GM13976 (cell line): Measurements from ENCODE around the gene PRKAG2.

Experiments used
- DNase-seq: peaks from one replicate; pipeline ENCODE4 v3.0.0; 2012; ENCODE audit warnings: low spot score
- in situ Hi-C: fragments of 300-500 bp; cut with MboI; formaldehyde crosslinking; loops from one replicate; pipeline ENCODE4 v1.12.0; 2022; ENCODE audit warnings: low sequenced_read_pairs, mixed read lengths, inconsistent platforms; ENCODE audit not compliant: unreplicated experiment
- TF ChIP-seq, protein P1 (sequence below): IDR thresholded peaks from 2 replicates; pipeline ENCODE4 v1.5.1; 2012; ENCODE audit warnings: borderline replicate concordance, mild to moderate bottlenecking; ENCODE audit not compliant: insufficient read depth; ENCODE audit errors: extremely low read depth, missing control alignments, control extremely low read depth

The PRKAG2 gene

DNA sequence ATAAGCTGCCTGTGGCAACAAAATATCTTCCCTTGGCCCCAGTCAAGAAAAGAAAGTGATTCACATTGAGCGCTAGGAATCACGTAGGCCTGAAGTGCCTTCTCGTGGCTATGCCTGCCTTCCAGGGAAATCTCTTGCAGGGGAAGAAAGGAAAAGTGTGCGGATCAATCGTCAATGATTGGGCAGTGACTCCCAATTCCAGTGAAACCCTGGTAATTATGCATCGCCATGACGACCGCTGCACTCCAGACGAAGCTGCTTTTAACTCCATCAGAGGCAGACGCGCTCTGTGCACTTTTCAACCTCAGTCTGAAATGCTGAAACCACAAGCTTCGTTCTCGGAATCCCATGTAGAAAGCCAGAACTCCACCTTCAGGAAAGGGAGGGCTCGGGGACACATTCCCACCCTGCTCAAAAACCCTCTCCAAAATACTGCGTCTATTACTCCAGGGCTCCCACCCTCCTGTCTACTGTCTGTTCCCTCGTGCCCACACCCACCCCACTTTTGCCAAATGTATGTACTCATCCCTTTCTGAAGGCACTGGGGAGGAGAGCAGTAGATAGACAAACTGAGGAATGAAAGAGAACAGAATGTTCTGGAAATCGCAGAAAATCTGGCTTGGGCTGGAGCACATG, 24.2 kb upstream of the PRKAG2 start:
- no peak for DNase-seq
- TF ChIP-seq, protein P1, sequence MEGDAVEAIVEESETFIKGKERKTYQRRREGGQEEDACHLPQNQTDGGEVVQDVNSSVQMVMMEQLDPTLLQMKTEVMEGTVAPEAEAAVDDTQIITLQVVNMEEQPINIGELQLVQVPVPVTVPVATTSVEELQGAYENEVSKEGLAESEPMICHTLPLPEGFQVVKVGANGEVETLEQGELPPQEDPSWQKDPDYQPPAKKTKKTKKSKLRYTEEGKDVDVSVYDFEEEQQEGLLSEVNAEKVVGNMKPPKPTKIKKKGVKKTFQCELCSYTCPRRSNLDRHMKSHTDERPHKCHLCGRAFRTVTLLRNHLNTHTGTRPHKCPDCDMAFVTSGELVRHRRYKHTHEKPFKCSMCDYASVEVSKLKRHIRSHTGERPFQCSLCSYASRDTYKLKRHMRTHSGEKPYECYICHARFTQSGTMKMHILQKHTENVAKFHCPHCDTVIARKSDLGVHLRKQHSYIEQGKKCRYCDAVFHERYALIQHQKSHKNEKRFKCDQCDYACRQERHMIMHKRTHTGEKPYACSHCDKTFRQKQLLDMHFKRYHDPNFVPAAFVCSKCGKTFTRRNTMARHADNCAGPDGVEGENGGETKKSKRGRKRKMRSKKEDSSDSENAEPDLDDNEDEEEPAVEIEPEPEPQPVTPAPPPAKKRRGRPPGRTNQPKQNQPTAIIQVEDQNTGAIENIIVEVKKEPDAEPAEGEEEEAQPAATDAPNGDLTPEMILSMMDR = no peak
- in situ Hi-C loops = no loop called here

DNA sequence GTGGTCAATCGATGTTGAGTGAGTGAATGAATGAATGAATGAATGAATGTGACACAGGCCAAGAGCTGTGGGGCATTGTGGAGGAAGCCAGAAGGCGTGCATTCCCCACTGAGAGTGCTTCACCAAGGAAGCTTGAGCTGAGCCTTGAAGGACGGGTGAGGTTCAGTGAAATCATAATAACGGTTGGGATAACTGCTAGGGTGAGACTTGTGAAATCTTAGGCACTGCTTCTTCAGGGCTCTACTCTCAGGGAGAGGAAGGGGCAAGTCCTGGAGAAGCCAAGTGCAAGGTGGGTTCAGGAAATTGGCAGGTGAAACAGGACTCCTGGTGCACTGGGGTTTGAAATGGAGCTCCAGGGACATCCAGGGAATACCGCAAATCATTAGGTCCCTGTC, 23.7 kb upstream of the PRKAG2 start:
- TF ChIP-seq, protein P1 = no peak
- no peak for DNase-seq
- in situ Hi-C loops = no loop called here

DNA sequence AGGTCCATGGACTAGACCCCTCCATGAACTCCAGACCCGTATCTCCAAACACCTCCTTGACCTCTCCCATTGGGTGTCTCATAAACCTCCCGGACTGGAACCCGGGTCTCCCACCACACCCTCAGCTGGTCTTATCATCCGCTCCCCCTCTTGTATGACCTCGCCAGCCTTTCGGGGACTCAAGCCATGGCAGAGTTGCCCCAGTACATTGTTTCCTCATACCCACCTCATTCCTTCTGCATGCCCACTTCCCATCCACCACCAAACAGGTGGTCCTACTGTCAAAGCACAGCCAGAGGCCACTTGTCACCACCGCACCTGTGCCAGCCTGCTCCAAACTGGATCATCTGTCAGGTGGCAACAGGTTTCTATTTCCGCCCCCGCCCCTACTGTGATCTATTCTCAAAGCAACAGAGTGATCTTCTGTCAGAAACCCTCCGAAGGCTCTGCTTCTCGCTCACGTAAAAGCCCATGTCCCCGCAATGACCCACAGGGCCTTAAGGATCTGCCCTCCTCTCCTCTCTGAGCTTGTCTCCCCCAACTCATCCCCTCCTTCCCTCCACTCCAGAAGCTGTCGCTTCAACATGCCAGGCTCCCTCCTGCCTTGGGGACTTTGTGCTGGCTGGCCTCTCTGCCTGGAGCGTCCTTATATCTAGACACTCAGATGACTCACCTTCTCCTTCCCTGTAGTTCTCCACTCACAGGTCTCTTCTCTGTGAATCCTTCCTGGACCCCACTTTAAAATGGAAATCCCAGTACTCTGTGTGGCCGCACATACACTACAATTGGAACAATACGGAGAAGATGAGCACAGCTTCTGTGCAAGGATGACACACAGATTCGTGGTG, 22.8 kb upstream of the PRKAG2 start:
- TF ChIP-seq, protein P1 = no peak
- DNase-seq = no peak
- in situ Hi-C loops = no loop called here

DNA sequence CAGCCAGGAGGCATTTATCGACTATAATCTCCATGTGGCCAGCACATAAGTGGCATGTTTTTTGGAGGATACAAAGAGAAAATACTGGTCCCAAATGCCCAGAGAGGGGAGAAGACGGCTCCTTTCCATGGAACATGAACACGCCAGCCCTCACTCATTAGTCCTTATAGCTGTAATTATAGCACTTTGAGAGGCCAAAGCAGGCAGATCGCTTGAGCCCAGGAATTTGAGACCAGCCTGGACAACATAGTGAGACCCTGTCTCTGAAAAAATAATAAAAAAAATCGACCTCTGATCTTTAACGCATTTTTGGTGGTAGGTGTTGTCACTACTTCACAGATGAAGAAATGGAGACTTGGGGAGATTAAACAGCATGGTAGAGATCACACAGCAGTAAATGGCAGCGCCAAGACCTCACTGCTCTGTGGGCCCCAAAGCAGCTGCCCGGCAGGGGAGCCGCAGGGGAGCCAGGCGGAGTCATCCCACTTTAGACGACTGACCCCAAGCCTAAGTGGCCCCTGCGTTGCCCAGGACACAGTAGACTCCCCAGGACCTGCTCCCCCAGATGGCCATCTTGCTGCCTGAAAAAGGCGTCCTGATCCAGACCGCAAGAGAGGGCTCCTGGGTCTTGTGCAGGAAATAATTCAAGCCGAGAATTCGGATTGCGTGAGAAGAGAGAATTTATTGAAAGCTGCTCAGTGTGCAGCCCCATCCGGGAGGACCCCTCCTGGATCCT, 21.2 kb upstream of the PRKAG2 start:
- TF ChIP-seq, protein P1 = no peak
- no peak for DNase-seq
- in situ Hi-C loops = no loop called here

DNA sequence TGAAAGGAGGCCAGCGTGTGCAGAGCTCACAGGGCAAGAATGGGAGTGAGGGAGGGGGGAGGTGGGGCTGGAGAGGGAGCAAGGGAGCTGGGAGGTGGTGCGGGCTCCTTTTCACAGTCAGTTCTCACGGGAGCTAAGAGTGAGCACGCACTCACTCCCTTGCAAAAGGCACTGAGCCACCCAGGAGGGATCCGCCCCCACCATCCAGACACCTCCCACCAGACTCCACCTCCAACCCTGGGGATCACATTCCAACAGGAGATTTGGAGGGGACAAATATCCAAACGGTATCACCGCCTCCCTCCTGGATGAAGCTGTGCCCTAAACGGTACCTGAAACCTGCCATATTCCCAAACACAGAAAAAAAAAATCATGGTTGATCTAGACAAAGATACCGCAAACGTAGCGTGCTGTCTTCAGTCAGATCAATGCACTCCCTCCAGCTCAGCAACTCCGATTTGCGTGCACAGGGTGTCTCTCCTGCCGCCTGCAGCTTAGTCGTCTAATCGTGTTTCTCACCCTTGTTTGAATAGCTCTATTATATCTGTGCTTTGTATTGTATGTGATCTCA, 20.3 kb upstream of the PRKAG2 start:
- in situ Hi-C loops = no loop called here
- TF ChIP-seq, protein P1 = no peak
- no peak for DNase-seq

DNA sequence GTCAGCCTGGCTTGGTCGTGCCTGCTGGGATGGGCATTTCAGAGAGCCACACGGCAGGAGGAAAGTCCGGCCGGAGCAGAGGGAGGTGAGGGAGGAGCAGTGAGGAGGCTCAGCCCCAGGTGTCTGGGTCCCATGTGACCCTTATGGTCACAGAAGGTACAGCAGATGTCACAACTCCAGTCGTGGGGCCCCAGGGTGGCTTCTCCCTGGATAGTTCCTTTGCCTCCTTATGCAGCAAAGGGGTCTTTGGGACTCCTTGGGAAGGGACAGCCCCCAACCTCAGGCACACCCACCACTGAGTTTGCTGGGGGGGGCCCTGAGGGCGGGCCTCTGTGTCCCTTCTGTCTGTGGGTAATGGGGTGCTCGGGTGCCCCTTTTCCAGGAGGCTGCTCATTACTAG, 19.6 kb upstream of the PRKAG2 start:
- DNase-seq = no peak

More for the DNA sequence above, 19.6 kb upstream of the PRKAG2 start:
- TF ChIP-seq, protein P1 = no peak
- in situ Hi-C loops = no loop called here
